MCF 10A (cell line): ENCODE measurements around the gene SFXN3. TPM values are rescaled to one million over a fixed set of nuclear protein-coding genes. Genes with fewer than 3 reads are reported as not detected.
A peak's percentile ranks its signal among the peaks of the same experiment; 100 is the strongest.
"Not testable (repeated sequence)": the region's sequence is repeated elsewhere in the genome, so short reads cannot be mapped to it uniquely, and the experiment has no call there.

Experiments
- BruUV-seq: library from RNA; stranded (reverse); fragments of 400-500 nt; replicated peaks from 2 replicates; lab custom pipeline; 2021; lab: Mats Ljungman, UMichigan
- CTCF ChIA-PET: fragments of 300-600 bp; sonication (Branson Sonifier 250); formaldehyde crosslinking; extraction: SDS; loops from one replicate; lab custom pipeline; 2021; ENCODE audit warnings: antibody characterized with exemption, inconsistent platforms; lab: Yijun Ruan, JAX
- POLR2A ChIA-PET: fragments of 300-600, 350-650 bp; sonication (Branson Sonifier 250); formaldehyde crosslinking; extraction: SDS; loops from one replicate; lab custom pipeline; 2020; ENCODE audit warnings: antibody characterized with exemption, inconsistent platforms; lab: Yijun Ruan, JAX
- DNase-seq: peaks from one replicate; pipeline ENCODE4 v3.0.0-alpha.2; 2018; ENCODE audit not compliant: unreplicated experiment
- H3K27ac Mint-ChIP-seq: one replicate; pipeline ENCODE4 v1.8.0; 2022; ENCODE audit warnings: mild to moderate bottlenecking, low read depth, mixed read lengths; ENCODE audit not compliant: unreplicated experiment
- H3K27me3 Mint-ChIP-seq: one replicate; pipeline ENCODE4 v1.8.0; 2022; ENCODE audit warnings: mixed read lengths; ENCODE audit not compliant: insufficient read depth, unreplicated experiment
- H3K36me3 Mint-ChIP-seq: one replicate; pipeline ENCODE4 v1.8.0; 2022; ENCODE audit warnings: mild to moderate bottlenecking, moderate library complexity, mixed read lengths; ENCODE audit not compliant: insufficient read depth, unreplicated experiment
- H3K4me1 Mint-ChIP-seq: one replicate; pipeline ENCODE4 v1.8.0; 2022; ENCODE audit warnings: mixed read lengths; ENCODE audit not compliant: insufficient read depth, unreplicated experiment
- H3K4me3 Mint-ChIP-seq: one replicate; pipeline ENCODE4 v1.8.0; 2022; ENCODE audit warnings: mild to moderate bottlenecking, moderate library complexity, mixed read lengths; ENCODE audit not compliant: unreplicated experiment
- H3K9me3 Mint-ChIP-seq: one replicate; pipeline ENCODE4 v1.8.0; 2022; ENCODE audit warnings: mixed read lengths; ENCODE audit not compliant: unreplicated experiment
- CTCF ChIP-seq: fragments of 200-600 bp; IDR thresholded peaks from one replicate; pipeline ENCODE4 v1.8.0; 2022; ENCODE audit warnings: antibody characterized with exemption, mild to moderate bottlenecking; ENCODE audit not compliant: unreplicated experiment
- intact Hi-C: fragments of 100-400 bp; cut with micrococcal nuclease; formaldehyde crosslinking; loops from 2 replicates; pipeline ENCODE4 v1.14.1; 2022
- total RNA-seq: library from RNA; stranded (reverse); gene quantifications from 2 replicates; pipeline ENCODE4 v1.2.3, GENCODE V29; 2022

Gene SFXN3
- total RNA-seq, 1 experiment from 2014 or later, result 39.4 TPM

GRCh38 chr10:101031796-101032636 lies 982 bp downstream of the SFXN3 start:
- intact Hi-C loops, result loop anchor here (5.0 kb wide), 1 partner anchor 35 kb away; no protein-coding TSS in a partner anchor
- ChIA-PET CTCF (interaction anchor here (0.7 to 4.0 kb wide), 11 partner anchors 10 to 111 kb away, joined by 3 to 32 read pairs (median 6); no protein-coding TSS in a partner anchor), POLR2A (interaction anchor here (0.5 to 4.4 kb wide), 14 partner anchors 10 to 1258 kb away, joined by 3 to 82 read pairs (median 6); partner anchors contain the start of genes KAZALD1, LZTS2, MRPL43 and SCD)
- H3K27me3 Mint-ChIP-seq, result no peaks in the 10 kb centered on the region
- BruUV-seq, result no TSS peak
- peaks cover 9% of the 10 kb centered on the region for H3K36me3 Mint-ChIP-seq
- peaks cover 31% of the 10 kb centered on the region for H3K4me1 Mint-ChIP-seq
- H3K4me3 Mint-ChIP-seq, result peak overlapping the region; percentile 93
- DNase-seq, result no peak
- no peak for TF ChIP-seq CTCF
- peak overlapping the region; percentile 94 for H3K27ac Mint-ChIP-seq
- H3K9me3 Mint-ChIP-seq, result no peaks in the 10 kb centered on the region

GRCh38 chr10:101032637-101033224 lies 1.7 kb downstream of the SFXN3 start:
- POLR2A ChIA-PET, result interaction anchor here (0.6 to 4.4 kb wide), 14 partner anchors 10 to 1213 kb away, joined by 3 to 82 read pairs (median 6); partner anchors contain the start of genes KAZALD1, LZTS2, MRPL43 and TWNK
- Mint-ChIP-seq H3K36me3 (peaks cover 16% of the 10 kb centered on the region), H3K27ac (peak overlapping the region; percentile 94), H3K4me1 (peaks cover 31% of the 10 kb centered on the region), H3K27me3 (no peaks in the 10 kb centered on the region), H3K4me3 (peak overlapping the region; percentile 93), H3K9me3 (no peaks in the 10 kb centered on the region)
- intact Hi-C loops, result loop anchor here (5.0 kb wide), 1 partner anchor 35 kb away; no protein-coding TSS in a partner anchor
- CTCF ChIA-PET, result interaction anchor here (1.0 to 4.0 kb wide), 8 partner anchors 9 to 35 kb away, joined by 3 to 32 read pairs (median 8); no protein-coding TSS in a partner anchor
- DNase-seq, result peak; percentile 78
- no peak for TF ChIP-seq CTCF
- BruUV-seq, result no TSS peak

GRCh38 chr10:101033276-101033675 lies 2.2 kb downstream of the SFXN3 start:
- intact Hi-C loops, result loop anchor here (5.0 kb wide), 1 partner anchor 34 kb away; no protein-coding TSS in a partner anchor
- ChIA-PET CTCF (interaction anchor here (1.0 to 13.2 kb wide), 5 partner anchors 8 to 33 kb away, joined by 3 to 234 read pairs (median 14); partner anchors contain the start of gene KAZALD1), POLR2A (interaction anchor here (0.6 to 4.4 kb wide), 7 partner anchors 9 to 46 kb away, joined by 3 to 82 read pairs (median 5); partner anchors contain the start of genes MRPL43 and TWNK)
- no TSS peak for BruUV-seq
- H3K27ac Mint-ChIP-seq, result peak overlapping the region; percentile 94
- peak overlapping the region; percentile 93 for H3K4me3 Mint-ChIP-seq
- DNase-seq, result no peak
- peaks cover 30% of the 10 kb centered on the region for H3K4me1 Mint-ChIP-seq
- TF ChIP-seq CTCF, result no peak
- H3K27me3 Mint-ChIP-seq, result no peaks in the 10 kb centered on the region
- no peaks in the 10 kb centered on the region for H3K9me3 Mint-ChIP-seq
- H3K36me3 Mint-ChIP-seq, result peaks cover 22% of the 10 kb centered on the region

- Mint-ChIP-seq H3K36me3 (peaks cover 28% of the 10 kb centered on the region), H3K4me1 (peaks cover 19% of the 10 kb centered on the region)
- not testable (repeated sequence) for BruUV-seq, H3K27ac Mint-ChIP-seq, H3K4me3 Mint-ChIP-seq, H3K9me3 Mint-ChIP-seq, DNase-seq, H3K27me3 Mint-ChIP-seq
- ChIA-PET POLR2A (interaction anchor here (0.7 to 4.4 kb wide), 3 partner anchors 8 to 858 kb away, joined by 3 to 82 read pairs (median 3); no protein-coding TSS in a partner anchor), CTCF (interaction anchor here (0.6 to 13.2 kb wide), 4 partner anchors 8 to 33 kb away, joined by 3 to 234 read pairs (median 4); partner anchors contain the start of gene KAZALD1)
- intact Hi-C loops, result loop anchor here (5.0 kb wide), 1 partner anchor 33 kb away; no protein-coding TSS in a partner anchor
These were observed 3.4 kb downstream of the SFXN3 start for GRCh38 chr10:101034404-101034803.
